Measurements from ENCODE around the gene LIG3. TPM values are rescaled to one million over a fixed set of nuclear protein-coding genes. Genes with fewer than 3 reads are reported as not detected.
A peak's percentile ranks its signal among the peaks of the same experiment; 100 is the strongest.
"Not testable (repeated sequence)": the region's sequence is repeated elsewhere in the genome, so short reads cannot be mapped to it uniquely, and the experiment has no call there.

Gene LIG3
- total RNA-seq, 2 experiments from 2014 or later = 42.8 to 46.1 TPM

DNA sequence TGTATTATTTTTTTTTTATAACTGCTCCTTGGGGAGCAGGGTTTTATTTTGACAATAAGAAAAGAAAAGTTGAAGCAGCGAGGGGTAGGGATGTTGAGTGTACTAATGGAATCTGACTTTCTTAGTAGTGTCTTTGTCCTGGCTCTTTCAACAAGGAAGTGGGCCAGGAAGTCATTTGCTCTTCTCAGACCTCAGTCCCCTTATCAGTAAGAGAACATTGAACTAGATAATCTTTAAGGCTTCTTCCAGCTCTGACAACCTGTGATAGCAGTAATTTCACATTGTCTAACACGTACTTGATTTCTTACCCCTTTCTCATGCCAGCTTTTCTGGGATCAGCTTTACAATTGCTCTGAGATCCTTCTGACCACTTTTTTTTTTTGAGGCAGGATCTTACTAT lies 8.3 kb downstream of the LIG3 start:
- Mint-ChIP-seq H3K27me3 (no peaks in the 10 kb centered on the region), H3K27ac (no peak overlapping the region)
- POLR2A ChIA-PET = no interaction called here

DNA sequence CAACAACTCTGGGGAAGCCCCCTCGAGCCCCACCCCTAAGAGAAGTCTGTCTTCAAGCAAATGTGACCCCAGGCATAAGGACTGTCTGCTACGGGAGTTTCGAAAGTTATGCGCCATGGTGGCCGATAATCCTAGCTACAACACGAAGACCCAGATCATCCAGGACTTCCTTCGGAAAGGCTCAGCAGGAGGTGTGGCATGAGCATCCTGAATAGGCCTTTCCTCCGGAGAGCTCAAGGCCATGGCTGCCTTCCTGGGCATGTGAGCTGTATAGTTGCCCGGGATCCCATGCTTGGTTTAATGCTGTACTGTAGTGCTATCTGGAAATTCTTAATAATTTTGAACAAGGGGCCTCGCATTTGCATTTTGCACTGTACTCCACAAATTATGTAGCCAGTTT lies 9.2 kb downstream of the LIG3 start:
- Mint-ChIP-seq H3K27ac (no peak overlapping the region), H3K36me3 (ENCODE audit: low read depth) (peaks cover 47% of the 10 kb centered on the region), H3K27me3 (no peaks in the 10 kb centered on the region), H3K4me1 (peaks cover 26% of the 10 kb centered on the region), H3K9me3 (no peaks in the 10 kb centered on the region), H3K4me3 (no peak overlapping the region)
- DNase-seq = no peak
- ChIA-PET POLR2A (no interaction called here), CTCF (interaction anchor here (0.6 kb wide), 1 partner anchor 13 kb away, joined by 4 read pairs; no protein-coding TSS in a partner anchor)

More for the DNA sequence above, 8.3 kb downstream of the LIG3 start:
- Mint-ChIP-seq H3K4me3 (no peak overlapping the region), H3K36me3 (ENCODE audit: low read depth) (peaks cover 47% of the 10 kb centered on the region), H3K9me3 (no peaks in the 10 kb centered on the region), H3K4me1 (peaks cover 29% of the 10 kb centered on the region)
- CTCF ChIA-PET = interaction anchor here (1.0 kb wide), 1 partner anchor 123 kb away, joined by 3 read pairs; no protein-coding TSS in a partner anchor
- DNase-seq = no peak

DNA sequence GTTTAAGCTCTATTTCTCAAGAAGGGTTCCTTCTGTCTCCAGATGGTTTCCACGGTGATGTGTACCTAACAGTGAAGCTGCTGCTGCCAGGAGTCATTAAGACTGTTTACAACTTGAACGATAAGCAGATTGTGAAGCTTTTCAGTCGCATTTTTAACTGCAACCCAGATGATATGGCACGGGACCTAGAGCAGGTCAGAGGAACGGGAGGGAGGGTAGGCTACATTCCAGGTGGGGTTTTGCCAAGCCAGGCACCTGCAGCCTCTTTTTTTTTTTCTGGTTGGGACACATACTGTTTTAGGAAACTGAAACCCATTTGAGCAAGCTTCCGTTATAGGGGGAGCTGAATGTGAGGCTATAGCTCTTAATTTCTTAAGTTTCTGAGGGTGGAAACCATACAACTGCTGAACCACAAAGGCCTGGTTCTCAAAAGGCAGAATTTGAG lies 10.6 kb downstream of the LIG3 start:
- no peak overlapping the region for H3K4me3 Mint-ChIP-seq
- ChIA-PET POLR2A (interaction anchor here (0.6 kb wide), 1 partner anchor 95 kb away, joined by 3 read pairs; no protein-coding TSS in a partner anchor), CTCF (interaction anchor here (0.6 to 2.8 kb wide), 7 partner anchors 10 to 449 kb away, joined by 3 to 14 read pairs (median 3); partner anchors contain the start of gene LIG3)
- peaks cover 54% of the 10 kb centered on the region for H3K36me3 Mint-ChIP-seq (ENCODE audit: low read depth)
- H3K27ac Mint-ChIP-seq = no peak overlapping the region
- H3K27me3 Mint-ChIP-seq = no peaks in the 10 kb centered on the region
- no peak for DNase-seq
- no peaks in the 10 kb centered on the region for H3K9me3 Mint-ChIP-seq
- peaks cover 26% of the 10 kb centered on the region for H3K4me1 Mint-ChIP-seq

DNA sequence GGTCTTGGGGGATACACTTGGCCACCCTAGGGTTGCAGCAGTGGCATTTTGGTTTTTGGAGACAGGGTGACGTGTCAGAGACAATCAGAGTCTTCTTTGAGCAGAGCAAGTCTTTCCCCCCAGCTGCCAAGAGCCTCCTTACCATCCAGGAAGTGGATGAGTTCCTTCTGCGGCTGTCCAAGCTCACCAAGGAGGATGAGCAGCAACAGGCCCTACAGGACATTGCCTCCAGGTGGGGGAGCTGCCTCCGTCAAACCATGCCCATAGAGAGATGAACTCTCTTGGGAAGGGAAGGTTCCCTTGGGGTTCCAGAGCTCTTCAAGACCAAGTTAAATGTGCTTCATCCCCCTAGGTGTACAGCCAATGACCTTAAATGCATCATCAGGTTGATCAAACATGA lies 11.3 kb downstream of the LIG3 start:
- peaks cover 54% of the 10 kb centered on the region for H3K36me3 Mint-ChIP-seq (ENCODE audit: low read depth)
- POLR2A ChIA-PET = interaction anchor here (0.6 kb wide), 1 partner anchor 95 kb away, joined by 3 read pairs; no protein-coding TSS in a partner anchor
- no peaks in the 10 kb centered on the region for H3K9me3 Mint-ChIP-seq
- CTCF ChIA-PET = interaction anchor here (0.8 to 2.8 kb wide), 6 partner anchors 9 to 127 kb away, joined by 3 to 14 read pairs (median 5); partner anchors contain the start of gene LIG3
- no peak overlapping the region for H3K27ac Mint-ChIP-seq
- H3K4me3 Mint-ChIP-seq = no peak overlapping the region
- DNase-seq = no peak
- H3K4me1 Mint-ChIP-seq = peaks cover 26% of the 10 kb centered on the region
- H3K27me3 Mint-ChIP-seq = no peaks in the 10 kb centered on the region

DNA sequence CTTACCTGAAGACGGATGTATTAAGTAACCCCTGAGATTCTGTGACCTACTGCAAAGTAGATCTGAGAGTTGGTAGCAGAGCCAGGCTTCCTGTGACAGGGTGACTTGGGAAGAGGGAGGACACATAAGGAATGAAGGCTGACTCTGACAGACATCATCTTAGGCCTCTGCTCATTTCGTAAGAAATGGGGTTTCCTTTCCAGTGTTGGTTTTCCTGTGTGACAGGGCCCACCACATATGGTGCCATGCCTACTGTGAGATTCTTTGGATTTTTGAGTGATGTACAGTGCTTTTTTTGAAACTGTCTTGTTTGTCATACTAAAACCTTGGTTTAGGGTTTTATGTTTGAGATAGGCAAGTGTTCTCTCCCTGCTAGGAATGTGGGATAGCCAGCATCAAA lies 12.7 kb downstream of the LIG3 start:
- no peak overlapping the region for H3K4me3 Mint-ChIP-seq
- ChIA-PET CTCF (interaction anchor here (0.7 to 2.8 kb wide), 3 partner anchors 11 to 97 kb away, joined by 3 to 14 read pairs (median 8); no protein-coding TSS in a partner anchor), POLR2A (no interaction called here)
- DNase-seq = no peak
- H3K36me3 Mint-ChIP-seq (ENCODE audit: low read depth) = peaks cover 51% of the 10 kb centered on the region
- H3K27ac Mint-ChIP-seq = no peak overlapping the region
- H3K27me3 Mint-ChIP-seq = no peaks in the 10 kb centered on the region
- H3K9me3 Mint-ChIP-seq = no peaks in the 10 kb centered on the region
- peaks cover 27% of the 10 kb centered on the region for H3K4me1 Mint-ChIP-seq

DNA sequence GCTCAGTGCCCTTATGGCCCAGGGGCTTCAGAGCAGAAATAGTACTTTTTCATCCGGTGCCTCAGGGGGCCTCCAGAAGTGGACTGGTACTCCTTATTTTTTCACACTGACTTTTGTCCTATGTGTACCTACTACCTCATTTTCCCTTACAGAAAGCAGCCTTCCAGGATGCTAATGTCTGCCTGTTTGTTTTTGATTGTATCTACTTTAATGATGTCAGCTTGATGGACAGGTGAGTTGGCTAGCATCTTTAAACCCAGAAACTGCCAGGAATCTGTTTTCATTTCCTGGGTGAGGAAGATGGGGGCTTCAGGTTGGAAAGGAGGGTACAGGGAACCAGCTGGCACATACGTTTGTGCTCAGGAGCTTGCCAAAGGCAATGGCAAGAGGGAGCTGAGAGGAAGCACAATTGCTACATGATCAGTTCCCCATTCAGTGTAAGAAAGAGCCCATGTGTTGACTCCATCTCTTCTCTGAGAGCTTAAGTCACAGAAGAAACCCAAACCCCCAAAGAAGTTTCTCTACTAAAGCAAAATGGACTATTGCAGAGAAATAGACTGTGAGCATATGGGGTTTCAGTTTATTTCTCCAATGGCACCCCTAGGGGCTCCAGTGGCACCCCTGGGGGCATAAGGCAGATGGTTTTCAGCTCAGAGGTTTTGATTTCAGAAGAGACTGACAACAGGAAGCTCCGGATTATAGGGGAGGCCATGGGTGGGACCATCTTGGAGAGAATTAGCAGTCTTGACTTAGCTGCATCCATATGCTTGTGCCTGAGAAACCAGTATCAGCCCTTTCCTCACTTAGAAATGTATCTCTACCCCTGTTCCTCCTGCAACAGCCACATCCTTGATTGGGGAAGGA lies 16.3 kb downstream of the LIG3 start:
- POLR2A ChIA-PET = no interaction called here

DNA sequence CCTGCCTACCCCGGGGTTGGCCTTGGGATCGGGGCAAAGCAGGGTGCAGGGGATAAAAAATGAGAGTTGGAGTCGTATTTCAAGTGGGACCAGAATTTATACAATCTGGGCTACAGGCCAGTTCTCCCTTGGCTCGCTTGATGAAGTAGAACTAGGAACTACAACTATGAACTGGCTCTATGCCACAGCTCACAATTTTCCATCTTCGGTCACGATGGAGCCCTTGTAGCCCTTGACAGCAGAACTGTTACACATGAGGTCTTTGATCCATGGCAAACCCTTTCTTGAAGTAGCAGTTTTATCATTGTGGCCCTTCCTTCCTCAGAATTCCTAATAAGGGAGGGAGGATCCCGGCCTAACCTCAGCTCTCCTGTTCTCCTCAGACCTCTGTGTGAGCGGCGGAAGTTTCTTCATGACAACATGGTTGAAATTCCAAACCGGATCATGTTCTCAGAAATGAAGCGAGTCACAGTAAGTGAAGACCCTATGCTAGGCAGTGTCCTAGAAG lies 17.1 kb downstream of the LIG3 start:
- ChIA-PET POLR2A (no interaction called here), CTCF (interaction anchor here (0.8 to 2.1 kb wide), 4 partner anchors 26 to 122 kb away, joined by 3 to 10 read pairs (median 4); no protein-coding TSS in a partner anchor)
- Mint-ChIP-seq H3K4me3 (no peak overlapping the region), H3K9me3 (no peaks in the 10 kb centered on the region), H3K4me1 (peaks cover 18% of the 10 kb centered on the region), H3K27ac (no peak overlapping the region), H3K27me3 (no peaks in the 10 kb centered on the region), H3K36me3 (ENCODE audit: low read depth) (peaks cover 40% of the 10 kb centered on the region)
- no peak for DNase-seq

More for the DNA sequence above, 16.3 kb downstream of the LIG3 start:
- Mint-ChIP-seq H3K36me3 (ENCODE audit: low read depth) (peaks cover 42% of the 10 kb centered on the region), H3K27ac (no peak overlapping the region), H3K27me3 (no peaks in the 10 kb centered on the region), H3K4me1 (peaks cover 22% of the 10 kb centered on the region), H3K4me3 (no peak overlapping the region), H3K9me3 (no peaks in the 10 kb centered on the region)
- CTCF ChIA-PET = interaction anchor here (0.7 to 2.1 kb wide), 7 partner anchors 15 to 123 kb away, joined by 3 to 10 read pairs (median 3); partner anchors contain the start of gene RAD51D
- DNase-seq = no peak

DNA sequence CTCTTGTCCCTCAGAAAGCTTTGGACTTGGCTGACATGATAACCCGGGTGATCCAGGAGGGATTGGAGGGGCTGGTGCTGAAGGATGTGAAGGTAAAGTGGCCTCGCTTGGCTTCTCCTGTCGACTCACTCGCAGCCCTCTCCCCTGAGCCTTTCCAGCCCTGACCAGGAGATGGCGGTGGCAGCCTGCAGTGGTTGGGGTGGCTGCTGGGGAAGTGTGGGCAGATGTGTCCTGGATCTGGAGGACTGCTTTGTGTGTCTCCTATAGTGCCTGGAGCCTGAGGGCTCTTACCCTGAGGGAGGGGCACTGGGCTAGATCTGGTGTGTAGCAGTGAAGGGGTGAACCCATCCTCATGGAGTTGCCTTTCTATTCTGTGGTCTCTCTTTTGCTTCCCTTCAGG lies 17.9 kb downstream of the LIG3 start:
- peaks cover 34% of the 10 kb centered on the region for H3K36me3 Mint-ChIP-seq (ENCODE audit: low read depth)

DNA sequence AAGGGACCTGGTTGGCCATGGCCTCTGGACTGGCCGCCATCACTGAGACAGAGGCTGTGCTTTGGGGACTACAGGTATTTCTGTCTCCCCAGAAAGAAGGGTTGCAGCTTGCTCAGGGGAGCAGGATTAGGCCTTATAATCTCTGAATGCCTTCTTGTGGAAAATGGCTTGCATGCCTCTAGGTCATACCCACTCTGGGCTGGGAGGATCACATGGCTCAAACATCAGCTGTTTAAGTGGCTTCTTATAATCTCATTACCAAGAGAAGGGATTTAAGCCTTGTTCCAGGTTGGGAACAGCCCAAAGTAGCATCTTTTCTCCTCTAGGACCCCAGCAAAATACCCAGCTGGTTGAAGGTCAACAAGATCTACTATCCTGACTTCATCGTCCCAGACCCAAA lies 19.1 kb downstream of the LIG3 start:
- no peak overlapping the region for H3K4me3 Mint-ChIP-seq
- peaks cover 26% of the 10 kb centered on the region for H3K36me3 Mint-ChIP-seq (ENCODE audit: low read depth)
- ChIA-PET CTCF (interaction anchor here (0.6 to 3.0 kb wide), 11 partner anchors 8 to 122 kb away, joined by 3 to 20 read pairs (median 6); partner anchors contain the start of genes FNDC8 and RAD51D), POLR2A (no interaction called here)
- H3K4me1 Mint-ChIP-seq = peaks cover 6% of the 10 kb centered on the region
- H3K27me3 Mint-ChIP-seq = no peaks in the 10 kb centered on the region
- H3K27ac Mint-ChIP-seq = no peak overlapping the region
- no peaks in the 10 kb centered on the region for H3K9me3 Mint-ChIP-seq
- no peak for DNase-seq

More for the DNA sequence above, 17.9 kb downstream of the LIG3 start:
- Mint-ChIP-seq H3K4me1 (peaks cover 10% of the 10 kb centered on the region), H3K27ac (peak overlapping the region; percentile 60), H3K9me3 (no peaks in the 10 kb centered on the region), H3K27me3 (no peaks in the 10 kb centered on the region), H3K4me3 (no peak overlapping the region)
- ChIA-PET POLR2A (no interaction called here), CTCF (interaction anchor here (0.6 to 3.0 kb wide), 8 partner anchors 10 to 843 kb away, joined by 3 to 20 read pairs (median 6); partner anchors contain the start of genes FNDC8 and RAD51D)
- peak; percentile 84 for DNase-seq

DNA sequence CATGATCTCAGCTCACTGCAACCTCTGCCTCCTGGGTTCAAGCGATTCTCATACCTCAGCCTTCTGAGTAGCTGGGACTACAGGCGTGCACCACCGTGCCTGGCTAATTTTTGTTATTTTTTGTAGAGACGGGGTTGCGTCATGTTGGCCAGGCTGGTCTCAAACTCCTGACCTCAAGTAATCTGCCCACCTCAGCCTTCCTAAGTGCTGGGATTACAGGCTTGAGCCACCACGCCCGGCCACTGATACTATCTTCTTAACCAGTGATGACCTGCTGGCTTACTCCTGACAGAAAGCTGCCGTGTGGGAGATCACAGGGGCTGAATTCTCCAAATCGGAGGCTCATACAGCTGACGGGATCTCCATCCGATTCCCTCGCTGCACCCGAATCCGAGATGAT lies 20.7 kb downstream of the LIG3 start:
- not testable (repeated sequence) for DNase-seq, H3K9me3 Mint-ChIP-seq, H3K27me3 Mint-ChIP-seq, H3K4me1 Mint-ChIP-seq, H3K27ac Mint-ChIP-seq, H3K4me3 Mint-ChIP-seq
- ChIA-PET POLR2A (interaction anchor here (0.7 kb wide), 1 partner anchor 11 kb away, joined by 3 read pairs; no protein-coding TSS in a partner anchor), CTCF (interaction anchor here (2.6 to 4.1 kb wide), 4 partner anchors 10 to 119 kb away, joined by 7 to 20 read pairs (median 14); partner anchors contain the start of gene RAD51D)
- H3K36me3 Mint-ChIP-seq (ENCODE audit: low read depth) = peaks cover 19% of the 10 kb centered on the region

DNA sequence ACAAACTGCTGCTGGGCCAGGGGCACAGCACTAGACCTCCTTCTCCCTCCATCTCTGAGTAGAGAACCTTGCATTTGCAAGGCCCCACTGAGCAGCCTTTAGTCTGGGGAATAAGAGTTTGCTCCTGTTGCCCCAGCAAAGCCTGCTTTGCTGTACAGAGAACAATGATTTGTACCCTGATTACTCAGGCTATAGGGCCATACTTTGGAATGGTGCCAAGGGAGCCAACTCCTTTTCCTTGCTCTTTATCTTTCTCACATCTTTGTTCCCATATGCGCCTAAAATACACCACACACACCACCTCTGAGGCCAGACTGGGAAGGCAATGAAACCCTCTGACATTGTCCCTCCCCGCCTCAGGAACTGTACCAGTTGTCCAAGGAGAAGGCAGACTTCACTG lies 21.2 kb downstream of the LIG3 start:
- Mint-ChIP-seq H3K36me3 (ENCODE audit: low read depth) (peaks cover 19% of the 10 kb centered on the region), H3K9me3 (no peaks in the 10 kb centered on the region), H3K4me1 (peaks cover 6% of the 10 kb centered on the region), H3K27ac (peak overlapping the region; percentile 0), H3K4me3 (no peak overlapping the region), H3K27me3 (no peaks in the 10 kb centered on the region)
- ChIA-PET POLR2A (interaction anchor here (0.7 kb wide), 1 partner anchor 11 kb away, joined by 3 read pairs; no protein-coding TSS in a partner anchor), CTCF (interaction anchor here (1.0 to 4.1 kb wide), 3 partner anchors 10 to 88 kb away, joined by 3 to 16 read pairs (median 7); no protein-coding TSS in a partner anchor)
- DNase-seq = no peak

DNA sequence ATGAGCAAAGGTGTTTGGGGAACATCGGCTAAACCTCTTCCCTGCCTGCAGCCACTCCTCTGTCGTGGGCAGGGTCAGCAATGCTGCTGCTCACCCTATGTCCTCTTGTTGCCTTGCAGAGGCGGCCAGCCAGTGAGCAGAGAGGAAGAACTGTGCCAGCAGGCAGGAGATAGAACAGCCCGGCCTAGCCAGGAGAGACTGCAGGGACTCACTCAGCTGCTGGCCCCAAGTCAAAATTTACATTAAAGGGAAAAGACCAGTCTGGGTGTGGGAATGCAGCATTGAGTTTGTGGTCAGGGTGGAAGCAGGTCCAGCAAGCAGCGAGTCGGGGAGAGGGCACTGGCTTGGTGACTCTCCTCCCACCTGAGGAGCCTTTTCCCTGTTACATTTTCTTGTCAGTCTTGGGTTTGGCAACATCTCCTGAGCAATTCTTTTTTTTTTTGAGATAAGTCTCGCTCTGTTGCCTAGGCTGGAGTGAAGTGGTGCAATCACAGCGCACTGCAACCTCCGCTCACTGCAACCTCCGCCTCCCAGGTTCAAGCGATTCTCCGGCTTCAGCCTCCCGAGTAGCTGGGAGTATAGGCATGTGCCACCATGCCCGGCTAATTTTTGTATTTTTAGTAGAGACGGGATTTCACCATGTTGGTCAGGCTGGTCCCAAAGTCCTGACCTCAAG lies 22.7 kb downstream of the LIG3 start:
- no peak for DNase-seq
- peak overlapping the region; percentile 47 for H3K27ac Mint-ChIP-seq
- no peak overlapping the region for H3K4me3 Mint-ChIP-seq
- peaks cover 28% of the 10 kb centered on the region for H3K36me3 Mint-ChIP-seq (ENCODE audit: low read depth)
- peaks cover 5% of the 10 kb centered on the region for H3K4me1 Mint-ChIP-seq
- CTCF ChIA-PET = interaction anchor here (0.6 to 4.1 kb wide), 5 partner anchors 11 to 418 kb away, joined by 3 to 16 read pairs (median 3); no protein-coding TSS in a partner anchor
- no peaks in the 10 kb centered on the region for H3K9me3 Mint-ChIP-seq
- H3K27me3 Mint-ChIP-seq = no peaks in the 10 kb centered on the region
- POLR2A ChIA-PET = no interaction called here

Measured in activated CD4-positive, alpha-beta T cell treated with anti-CD3 and anti-CD28 coated beads, Interleukin-2, amount 10 ng/mL, durations not matched to agents 7 days and 5 days (primary cell).